H1 (cell line): ENCODE data around the gene SLC35G2. TPM values are rescaled to one million over a fixed set of nuclear protein-coding genes. Genes with fewer than 3 reads are reported as not detected.
"Not testable (repeated sequence)": the region's sequence is repeated elsewhere in the genome, so short reads cannot be mapped to it uniquely, and the experiment has no call there.

Experiments
- CTCF ChIA-PET: fragments of 300-600 bp; sonication (Branson Sonifier 250); formaldehyde crosslinking; loops from one replicate; lab custom pipeline; 2021; ENCODE audit not compliant: partially characterized antibody; lab: Charles Lee
- POLR2A ChIA-PET: fragments of 300-600 bp; sonication (Branson Sonifier 250); formaldehyde crosslinking; loops from one replicate; lab custom pipeline; 2021; ENCODE audit warnings: inconsistent platforms; ENCODE audit not compliant: partially characterized antibody; lab: Charles Lee
- DNase-seq, 2 experiments: peaks; one replicate each; pipeline versions ENCODE4 v3.0.0 to v3.0.0-alpha.2; 2010 to 2022; ENCODE audit warnings: low spot score in 2 of 2, low read depth in 1 of 2, mixed read lengths in 1 of 2
- FAIRE-seq: peaks from 2 replicates; lab custom pipeline; 2011; peaks lifted over from hg19 to GRCh38; lab: Jason Lieb, UNC
- H2AFZ ChIP-seq: 2 replicates; pipeline ENCODE4 v1.8.1; 2012; ENCODE audit warnings: low read length, inconsistent platforms
- H2AK5ac ChIP-seq: 2 replicates; pipeline ENCODE4 v1.6.1; 2013; ENCODE audit warnings: low read depth, low read length
- H2BK120ac ChIP-seq: replicated peaks from 2 replicates; pipeline ENCODE3; 2013; ENCODE audit warnings: low read depth, low read length, inconsistent platforms
- H2BK12ac ChIP-seq: 2 replicates; pipeline ENCODE4 v1.6.1; 2013; ENCODE audit warnings: low read depth, low read length
- H2BK15ac ChIP-seq: 2 replicates; pipeline ENCODE4 v1.6.1; 2013; ENCODE audit warnings: low read length
- H2BK20ac ChIP-seq: 2 replicates; pipeline ENCODE4 v1.6.1; 2013; ENCODE audit warnings: low read length
- H2BK5ac ChIP-seq: 2 replicates; pipeline ENCODE4 v1.6.1; 2013; ENCODE audit warnings: low read depth, low read length
- H3K14ac ChIP-seq: 2 replicates; pipeline ENCODE4 v1.6.1; 2013; ENCODE audit warnings: inconsistent platforms; ENCODE audit not compliant: insufficient read length
- H3K18ac ChIP-seq: 2 replicates; pipeline ENCODE4 v1.6.1; 2013; ENCODE audit warnings: low read length; ENCODE audit errors: extremely low read depth
- H3K23ac ChIP-seq: 2 replicates; pipeline ENCODE4 v1.6.1; 2013; ENCODE audit warnings: inconsistent platforms; ENCODE audit not compliant: insufficient read length
- H3K23me2 ChIP-seq: 2 replicates; pipeline ENCODE4 v1.6.1; 2013; ENCODE audit warnings: low read depth, low read length
- H3K27ac ChIP-seq: 2 replicates; pipeline ENCODE4 v1.6.1; 2011; ENCODE audit warnings: low read depth, low read length, inconsistent platforms
- H3K27me3 ChIP-seq, 4 experiments: replicated peaks in 1 of 4; 1 replicate in 1 of 4; 2 replicates in 3 of 4; pipeline versions ENCODE4 v1.6.1 to v1.8.1; 2011 to 2013; ENCODE audit warnings: low read length in 3 of 4, mild to moderate bottlenecking in 3 of 4, inconsistent platforms in 2 of 4, mixed read lengths in 2 of 4, moderate library complexity in 1 of 4; ENCODE audit not compliant: control insufficient read depth in 3 of 4, insufficient read depth in 3 of 4; ENCODE audit errors: extremely low read depth in 1 of 4
- H3K36me3 ChIP-seq, 4 experiments: 2 replicates each; pipeline versions ENCODE4 v1.6.1 to v1.8.1; 2011 to 2013; ENCODE audit warnings: mild to moderate bottlenecking in 4 of 4, low read length in 3 of 4, moderate library complexity in 2 of 4, control low read depth in 1 of 4, inconsistent platforms in 1 of 4; ENCODE audit not compliant: insufficient read depth in 4 of 4, control insufficient read depth in 2 of 4
- H3K4ac ChIP-seq: replicated peaks from 2 replicates; pipeline ENCODE3; 2013; ENCODE audit warnings: low read length, low read depth, mixed read lengths, inconsistent platforms; ENCODE audit not compliant: insufficient read length
- H3K4me1 ChIP-seq, 4 experiments: replicated peaks in 1 of 4; 1 replicate in 1 of 4; 2 replicates in 3 of 4; pipeline versions ENCODE4 v1.6.1 to v1.8.1; 2011 to 2013; ENCODE audit warnings: low read length in 3 of 4, inconsistent platforms in 2 of 4, mixed read lengths in 1 of 4; ENCODE audit not compliant: insufficient read depth in 4 of 4, control insufficient read depth in 3 of 4
- H3K4me2 ChIP-seq, 2 experiments: 2 replicates each; pipeline versions ENCODE4 v1.6.1 to v1.8.1; 2011 to 2013; ENCODE audit warnings: low read depth in 2 of 2, low read length in 2 of 2, control low read depth in 1 of 2, inconsistent platforms in 1 of 2, mild to moderate bottlenecking in 1 of 2; ENCODE audit not compliant: insufficient read depth in 1 of 2
- H3K4me3 ChIP-seq, 4 experiments: fragments of 200-600, 300-600 bp in 1 of 4; sonication (generic), shearing (Covaris generic), sonication (Bioruptor Twin) in 1 of 4; 2 replicates each; pipeline versions ENCODE4 v1.5.1 to v1.8.1; 2011 to 2016; ENCODE audit warnings: low read length in 4 of 4, low read depth in 3 of 4, control low read depth in 2 of 4, inconsistent platforms in 2 of 4, mild to moderate bottlenecking in 2 of 4, mixed read lengths in 1 of 4, moderate library complexity in 1 of 4; ENCODE audit not compliant: insufficient read depth in 2 of 4; ENCODE audit errors: extremely low read depth in 1 of 4
- H3K56ac ChIP-seq: replicated peaks from 2 replicates; pipeline ENCODE3; 2013; ENCODE audit warnings: low read depth, mild to moderate bottlenecking, mixed read lengths, low read length, inconsistent platforms; ENCODE audit not compliant: insufficient read length
- H3K79me1 ChIP-seq: 2 replicates; pipeline ENCODE4 v1.6.1; 2013; ENCODE audit warnings: low read depth, low read length, control low read depth
- H3K79me2 ChIP-seq, 2 experiments: 2 replicates each; pipeline versions ENCODE4 v1.6.1 to v1.8.1; 2012 to 2013; ENCODE audit warnings: low read length in 2 of 2, mild to moderate bottlenecking in 2 of 2, inconsistent platforms in 1 of 2; ENCODE audit not compliant: insufficient read depth in 2 of 2, control insufficient read depth in 1 of 2
- H3K9ac ChIP-seq, 4 experiments: replicated peaks in 1 of 4; 1 replicate in 1 of 4; 2 replicates in 3 of 4; pipeline versions ENCODE4 v1.6.1 to v1.8.1; 2011 to 2013; ENCODE audit warnings: low read depth in 3 of 4, low read length in 3 of 4, control low read depth in 2 of 4, mild to moderate bottlenecking in 2 of 4, moderate library complexity in 2 of 4, inconsistent platforms in 1 of 4; ENCODE audit errors: extremely low read depth in 1 of 4
- H3K9me3 ChIP-seq, 2 experiments: 2 replicates each; pipeline versions ENCODE4 v1.6.1 to v1.8.1; 2012 to 2013; ENCODE audit warnings: mild to moderate bottlenecking in 2 of 2, moderate library complexity in 2 of 2, control low read depth in 1 of 2, inconsistent platforms in 1 of 2, low read depth in 1 of 2, low read length in 1 of 2, mixed read lengths in 1 of 2; ENCODE audit not compliant: insufficient read depth in 2 of 2
- H4K20me1 ChIP-seq, 2 experiments: replicated peaks in 1 of 2; 2 replicates each; pipeline versions ENCODE3 to v1.8.1; 2011 to 2013; ENCODE audit warnings: inconsistent platforms in 2 of 2, low read length in 2 of 2, mild to moderate bottlenecking in 1 of 2; ENCODE audit not compliant: insufficient read depth in 2 of 2, control insufficient read depth in 1 of 2
- H4K5ac ChIP-seq: 2 replicates; pipeline ENCODE4 v1.6.1; 2013; ENCODE audit warnings: low read length, low read depth, mixed read lengths, inconsistent platforms; ENCODE audit not compliant: insufficient read length
- H4K8ac ChIP-seq: 2 replicates; pipeline ENCODE4 v1.8.0; 2013; ENCODE audit warnings: mild to moderate bottlenecking, moderate library complexity, low read length, inconsistent platforms; ENCODE audit not compliant: insufficient read depth; ENCODE audit errors: extremely low read depth
- H4K91ac ChIP-seq: replicated peaks from 2 replicates; pipeline ENCODE3; 2013; ENCODE audit warnings: low read length, mixed read lengths, inconsistent platforms; ENCODE audit not compliant: insufficient read length
- SAP30 ChIP-seq: fragments of 300-600 bp; sonication (generic); IDR thresholded peaks from 2 replicates; pipeline ENCODE4 v1.7.1; 2012; ENCODE audit warnings: low read length, moderate library complexity, mild to moderate bottlenecking, inconsistent platforms; ENCODE audit not compliant: insufficient read depth, insufficient replicate concordance
- WGBS, 2 experiments: shearing (Covaris generic) in 1 of 2; methylation state at CpG; one replicate each; pipeline versions ENCODE4 v1.1.6 to v1.1.7; 2013 to 2015; ENCODE audit warnings: low lambda C conversion rate in 2 of 2, mixed read lengths in 2 of 2, inconsistent platforms in 1 of 2, low coverage in 1 of 2, missing lambda C conversion rate in 1 of 2; ENCODE audit not compliant: insufficient replicate concordance in 2 of 2, insufficient coverage in 1 of 2, insufficient read length in 1 of 2; ENCODE audit errors: extremely low coverage in 1 of 2, missing lambda C conversion rate in 1 of 2; 5-methylcytosine and 5-hydroxymethylcytosine counted together
- polyA plus RNA-seq, 7 experiments: library from polyadenylated mRNA; depleted of rRNA in 3 of 7; stranded (reverse) in 5 of 7; unstranded in 2 of 7; fragments of >200 nt in 5 of 7; fragments of 200-250 nt in 2 of 7; gene quantifications; 1 replicate in 5 of 7; 2 replicates in 1 of 7; 4 replicates in 1 of 7; pipeline versions ENCODE4 v1.2.1 to v1.2.3, GENCODE V29; 2011 to 2013; ENCODE audit warnings: missing spikeins in 2 of 7, mixed read lengths in 2 of 7
- total RNA-seq: library from RNA; stranded (reverse); fragmentation: NEBNext Ultra II Directional; extraction: Animal tissue kit (Norgen Biotek cat#: 25700); gene quantifications from 2 replicates; pipeline ENCODE4 v1.2.1, GENCODE V29; 2021
- TF ChIP-seq, protein P1 (sequence below): IDR thresholded peaks from 2 replicates; pipeline ENCODE4 v1.6.1; 2012; ENCODE audit warnings: low read length, inconsistent platforms

Gene SLC35G2
- total and polyA plus RNA-seq, 2 of the 8 experiments (the other 6 are each of a cell fraction or from before 2014, with no cell fraction given) = 5.2 to 6.4 TPM

GRCh38 chr3:136901391-136901790, 82.5 kb downstream of the SLC35G2 start (continued):
- TF ChIP-seq SAP30 = no peak
- TF ChIP-seq, protein P1, sequence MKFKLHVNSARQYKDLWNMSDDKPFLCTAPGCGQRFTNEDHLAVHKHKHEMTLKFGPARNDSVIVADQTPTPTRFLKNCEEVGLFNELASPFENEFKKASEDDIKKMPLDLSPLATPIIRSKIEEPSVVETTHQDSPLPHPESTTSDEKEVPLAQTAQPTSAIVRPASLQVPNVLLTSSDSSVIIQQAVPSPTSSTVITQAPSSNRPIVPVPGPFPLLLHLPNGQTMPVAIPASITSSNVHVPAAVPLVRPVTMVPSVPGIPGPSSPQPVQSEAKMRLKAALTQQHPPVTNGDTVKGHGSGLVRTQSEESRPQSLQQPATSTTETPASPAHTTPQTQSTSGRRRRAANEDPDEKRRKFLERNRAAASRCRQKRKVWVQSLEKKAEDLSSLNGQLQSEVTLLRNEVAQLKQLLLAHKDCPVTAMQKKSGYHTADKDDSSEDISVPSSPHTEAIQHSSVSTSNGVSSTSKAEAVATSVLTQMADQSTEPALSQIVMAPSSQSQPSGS = no peak
- TF ChIP-seq, all 59 proteins: peak for 0

DNA sequence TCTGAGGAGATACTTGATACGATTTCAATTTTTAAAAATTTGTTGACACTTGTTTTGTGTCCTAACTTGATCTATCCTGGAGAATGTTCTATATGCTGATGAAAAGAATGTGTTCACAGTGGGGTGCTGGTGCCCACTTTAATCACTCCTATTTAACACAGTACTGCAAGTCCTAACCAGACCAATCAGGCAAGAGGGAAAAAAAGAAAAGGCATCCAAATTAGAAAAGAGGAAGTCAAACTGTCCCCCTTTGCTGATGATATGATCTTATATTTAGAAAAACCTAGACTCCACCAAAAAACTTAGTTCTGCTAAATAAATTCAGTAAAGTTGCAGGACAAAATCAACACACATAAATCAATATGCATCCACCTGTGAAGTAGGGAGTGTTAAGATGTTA, 83.6 kb downstream of the SLC35G2 start:
- DNase-seq, H3K23ac ChIP-seq, H4K8ac ChIP-seq, H3K36me3 ChIP-seq, H3K27ac ChIP-seq, H4K5ac ChIP-seq, H3K4me3 ChIP-seq, H2BK12ac ChIP-seq, H3K27me3 ChIP-seq, H3K56ac ChIP-seq, H2BK120ac ChIP-seq, H3K9me3 ChIP-seq, H3K4ac ChIP-seq, FAIRE-seq, H3K9ac ChIP-seq, H2BK5ac ChIP-seq, H2AK5ac ChIP-seq, H2AFZ ChIP-seq, H3K79me1 ChIP-seq, H4K91ac ChIP-seq, H3K14ac ChIP-seq, H3K23me2 ChIP-seq, H2BK15ac ChIP-seq, H3K18ac ChIP-seq, CTCF ChIA-PET, H2BK20ac ChIP-seq: not testable (repeated sequence)
- H3K79me2 ChIP-seq = peaks cover 0 to 99% of the 10 kb centered on the region in 2 experiments; a peak in 3 of 4 replicates
- POLR2A ChIA-PET = interaction anchor here (0.9 to 1.4 kb wide), 2 partner anchors 41 to 42 kb away, joined by 3 read pairs; partner anchors contain the start of gene NCK1
- peaks cover 2 to 15% (median 7%) of the 10 kb centered on the region in 4 experiments; a peak in 6 of 7 replicates for H3K4me1 ChIP-seq
- H4K20me1 ChIP-seq = peaks cover 8 to 15% of the 10 kb centered on the region in 2 experiments
- H3K4me2 ChIP-seq = 0 out of 4 replicates have a peak overlapping the region, but pooled peaks of 1 of the 2 experiments have one; percentile 20
- 76% methylated on average over 1 of the region's 1 CpG; no CpG with 5 or more reads in 1 of the 2 experiments for WGBS, 2 experiments
